GM10847 (cell line): ENCODE data around the gene RIMBP2.

Experiments used
- POLR2A ChIP-seq: IDR thresholded peaks from 2 replicates; pipeline ENCODE4 v1.6.1; 2011; ENCODE audit not compliant: insufficient read length; ENCODE audit errors: extremely low read depth

Gene RIMBP2

GRCh38 chr12:130595566-130595965 is 120.5 kb downstream of the RIMBP2 start:
- TF ChIP-seq POLR2A: no peak

GRCh38 chr12:130593056-130593455 is 123.0 kb downstream of the RIMBP2 start:
- TF ChIP-seq POLR2A: no peak

- no peak for TF ChIP-seq POLR2A
Measured at GRCh38 chr12:130592641-130593040, 123.5 kb downstream of the RIMBP2 start.

GRCh38 chr12:130591736-130592135 is 124.4 kb downstream of the RIMBP2 start:
- TF ChIP-seq POLR2A: no peak

GRCh38 chr12:130590685-130591084 is 125.4 kb downstream of the RIMBP2 start:
- TF ChIP-seq POLR2A: no peak

GRCh38 chr12:130589540-130590317 is 126.4 kb downstream of the RIMBP2 start:
- no peak for TF ChIP-seq POLR2A

GRCh38 chr12:130588696-130589539 is 127.2 kb downstream of the RIMBP2 start:
- no peak for TF ChIP-seq POLR2A

- no peak for TF ChIP-seq POLR2A
Measured at GRCh38 chr12:130587966-130588365, 128.1 kb downstream of the RIMBP2 start.

- no peak for TF ChIP-seq POLR2A
Measured at GRCh38 chr12:130583800-130584199, 132.3 kb downstream of the RIMBP2 start.

GRCh38 chr12:130583317-130583716 is 132.8 kb downstream of the RIMBP2 start:
- TF ChIP-seq POLR2A: no peak

GRCh38 chr12:130582286-130582685 is 133.8 kb downstream of the RIMBP2 start:
- no peak for TF ChIP-seq POLR2A

- TF ChIP-seq POLR2A: no peak
Measured at GRCh38 chr12:130581782-130582181, 134.3 kb downstream of the RIMBP2 start.

- TF ChIP-seq POLR2A: no peak
Measured at GRCh38 chr12:130579231-130579630, 136.9 kb downstream of the RIMBP2 start.

GRCh38 chr12:130577351-130577750 is 138.7 kb downstream of the RIMBP2 start:
- TF ChIP-seq POLR2A: no peak

GRCh38 chr12:130576371-130576816 is 139.7 kb downstream of the RIMBP2 start:
- no peak for TF ChIP-seq POLR2A

GRCh38 chr12:130574402-130574801 is 141.7 kb downstream of the RIMBP2 start:
- no peak for TF ChIP-seq POLR2A

- no peak for TF ChIP-seq POLR2A
Measured at GRCh38 chr12:130573766-130574165, 142.3 kb downstream of the RIMBP2 start.

GRCh38 chr12:130573235-130573634 is 142.9 kb downstream of the RIMBP2 start:
- TF ChIP-seq POLR2A: no peak
